Brain pericyte (primary cell): Measurements from ENCODE around the gene SPDYE9.
"Not testable (repeated sequence)": the region's sequence is repeated elsewhere in the genome, so short reads cannot be mapped to it uniquely, and the experiment has no call there.

Experiments used
- DNase-seq: peaks from one replicate; pipeline ENCODE4 v3.0.0-alpha.2; 2012; ENCODE audit warnings: low read depth, low spot score

SPDYE9 gene

GRCh38 chr7:73085938-73086337 is at the start of gene SPDYE9:
Gene SPDYE9 (minus strand): TSS chr7:73086038. CDS start chr7:73084238, 1,800 bp downstream.
- not testable (repeated sequence) for DNase-seq

- not testable (repeated sequence) for DNase-seq
Observed at GRCh38 chr7:73134866-73135265, 49.0 kb upstream of the SPDYE9 start.

- not testable (repeated sequence) for DNase-seq
Observed at GRCh38 chr7:73132651-73133217, 46.9 kb upstream of the SPDYE9 start.

- not testable (repeated sequence) for DNase-seq
Observed at GRCh38 chr7:73130612-73131011, 44.8 kb upstream of the SPDYE9 start.

- DNase-seq = not testable (repeated sequence)
Observed at GRCh38 chr7:73124126-73124525, 38.3 kb upstream of the SPDYE9 start.

- DNase-seq = not testable (repeated sequence)
Observed at GRCh38 chr7:73122778-73123447, 37.1 kb upstream of the SPDYE9 start.

- DNase-seq = not testable (repeated sequence)
Observed at GRCh38 chr7:73118155-73118554, 32.3 kb upstream of the SPDYE9 start.

- DNase-seq = not testable (repeated sequence)
Observed at GRCh38 chr7:73057811-73058210, 28.0 kb downstream of the SPDYE9 start, which contains the start of gene SPDYE11. Gene SPDYE11 (minus strand): TSS chr7:73057911. CDS start chr7:73056111, 1,800 bp downstream.

- not testable (repeated sequence) for DNase-seq
Observed at GRCh38 chr7:73029666-73030065, 56.2 kb downstream of the SPDYE9 start, which contains the start of gene SPDYE8. Gene SPDYE8 (minus strand): TSS chr7:73029766. CDS start chr7:73027966, 1,800 bp downstream.
